HG02610 (cell line): Measurements from ENCODE around the gene C9orf57.
"Not testable (repeated sequence)": the region's sequence is repeated elsewhere in the genome, so short reads cannot be mapped to it uniquely, and the experiment has no call there.

Source experiments
- ATAC-seq: cut with Tn5 transposase; IDR thresholded peaks from one replicate; pipeline ENCODE4 v1.9.1; 2021; ENCODE audit warnings: mild to moderate bottlenecking, moderate library complexity; ENCODE audit not compliant: unreplicated experiment

C9orf57 gene

GRCh38 chr9:72025906-72026305 is 34.5 kb downstream of the C9orf57 start:
- no peak for ATAC-seq

GRCh38 chr9:72023596-72023995 is 36.8 kb downstream of the C9orf57 start:
- no peak for ATAC-seq

- ATAC-seq = no peak
These were observed 37.6 kb downstream of the C9orf57 start for GRCh38 chr9:72022841-72023240.

- ATAC-seq = no peak
These were observed 47.1 kb downstream of the C9orf57 start for GRCh38 chr9:72013292-72013760.

- ATAC-seq = no peak
These were observed 47.8 kb downstream of the C9orf57 start for GRCh38 chr9:72012646-72013045.

- ATAC-seq = not testable (repeated sequence)
These were observed 52.7 kb downstream of the C9orf57 start for GRCh38 chr9:72007726-72008125.

- ATAC-seq = no peak
These were observed 53.9 kb downstream of the C9orf57 start for GRCh38 chr9:72006501-72006900.

- ATAC-seq = no peak
These were observed 55.0 kb downstream of the C9orf57 start for GRCh38 chr9:72005451-72005850.
